GM06990 (cell line): ENCODE results near the gene RERE.

Source experiments
- DNase-seq: peaks from one replicate; pipeline ENCODE4 v3.0.0-alpha.2; 2011; ENCODE audit not compliant: insufficient read length; ENCODE audit errors: extremely low read depth
- H3K27me3 ChIP-seq: replicated peaks from 2 replicates; pipeline ENCODE4 v1.6.0; 2011; ENCODE audit warnings: low read length; ENCODE audit not compliant: control insufficient read depth, insufficient read depth
- H3K36me3 ChIP-seq: 2 replicates; pipeline ENCODE4 v1.5.1; 2011; ENCODE audit warnings: low read length; ENCODE audit not compliant: control insufficient read depth, insufficient read depth
- H3K4me3 ChIP-seq: replicated peaks from 2 replicates; pipeline ENCODE4 v1.5.1; 2011; ENCODE audit warnings: low read depth, mild to moderate bottlenecking, control low read depth, low read length
- CTCF ChIP-seq: IDR thresholded peaks from 2 replicates; pipeline ENCODE4 v1.5.1; 2011; ENCODE audit warnings: low read length, control low read depth, mild to moderate bottlenecking, inconsistent platforms; ENCODE audit not compliant: insufficient read depth, poor library complexity, severe bottlenecking

Gene RERE

GRCh38 chr1:8460132-8460544 is 357.3 kb downstream of the RERE start:
- Histone ChIP-seq H3K27me3 (no peaks in the 10 kb centered on the region), H3K4me3 (no peak overlapping the region), H3K36me3 (peaks cover 3% of the 10 kb centered on the region)
- TF ChIP-seq CTCF, result no peak
- no peak for DNase-seq

- no peaks in the 10 kb centered on the region for H3K27me3 ChIP-seq
- H3K4me3 ChIP-seq, result no peak overlapping the region
- TF ChIP-seq CTCF, result no peak
- no peak for DNase-seq
- peaks cover under 1% of the 10 kb centered on the region for H3K36me3 ChIP-seq
Measured at GRCh38 chr1:8458607-8459006, 358.8 kb downstream of the RERE start.

GRCh38 chr1:8457760-8458381 is 359.6 kb downstream of the RERE start:
- H3K36me3 ChIP-seq, result no peaks in the 10 kb centered on the region; the same call in none of the 2 replicates
- no peak for DNase-seq
- H3K4me3 ChIP-seq, result no peak overlapping the region
- H3K27me3 ChIP-seq, result no peaks in the 10 kb centered on the region
- no peak for TF ChIP-seq CTCF

- no peak for TF ChIP-seq CTCF
- Histone ChIP-seq H3K36me3 (no peaks in the 10 kb centered on the region; the same call in 1 of the 2 replicates), H3K27me3 (no peaks in the 10 kb centered on the region), H3K4me3 (no peak overlapping the region)
- DNase-seq, result no peak
Measured at GRCh38 chr1:8456991-8457390, 360.4 kb downstream of the RERE start.

GRCh38 chr1:8456308-8456912 is 361.0 kb downstream of the RERE start:
- DNase-seq, result no peak
- TF ChIP-seq CTCF, result no peak

More at GRCh38 chr1:8456308-8456912, 361.0 kb downstream of the RERE start:
- H3K36me3 ChIP-seq, result no peaks in the 10 kb centered on the region; the same call in 1 of the 2 replicates
- no peak overlapping the region for H3K4me3 ChIP-seq
- H3K27me3 ChIP-seq, result no peaks in the 10 kb centered on the region
